AG09309 (cell line): ENCODE data around the gene SS18L1.

Source experiments
- DNase-seq: peaks from one replicate; pipeline ENCODE4 v3.0.0-alpha.2; 2010; ENCODE audit warnings: low read depth
- H3K4me3 ChIP-seq: 2 replicates; pipeline ENCODE4 v1.5.1; 2011; ENCODE audit warnings: mild to moderate bottlenecking, low read depth, low read length, moderate library complexity; ENCODE audit not compliant: control insufficient read depth
- CTCF ChIP-seq: IDR thresholded peaks from 2 replicates; pipeline ENCODE4 v1.5.1; 2011; ENCODE audit warnings: mild to moderate bottlenecking, low read depth, low read length, inconsistent platforms; ENCODE audit not compliant: insufficient read depth, control insufficient read depth; ENCODE audit errors: missing control alignments

SS18L1 gene

GRCh38 chr20:62156254-62156556 lies 12.6 kb downstream of the SS18L1 start:
- H3K4me3 ChIP-seq = no peak overlapping the region
- DNase-seq = no peak
- no peak for TF ChIP-seq CTCF

GRCh38 chr20:62156592-62157386 lies 13.2 kb downstream of the SS18L1 start:
- no peak for DNase-seq
- peak; percentile 76 for TF ChIP-seq CTCF
- H3K4me3 ChIP-seq = no peak overlapping the region

- DNase-seq = no peak
- no peak for TF ChIP-seq CTCF
- H3K4me3 ChIP-seq = no peak overlapping the region
These were observed 14.0 kb downstream of the SS18L1 start for GRCh38 chr20:62157387-62158087.

GRCh38 chr20:62158088-62158400 lies 14.5 kb downstream of the SS18L1 start:
- H3K4me3 ChIP-seq = no peak overlapping the region
- TF ChIP-seq CTCF = no peak
- no peak for DNase-seq

GRCh38 chr20:62158541-62158940 lies 15.0 kb downstream of the SS18L1 start:
- DNase-seq = no peak
- no peak overlapping the region for H3K4me3 ChIP-seq
- TF ChIP-seq CTCF = no peak

- no peak overlapping the region for H3K4me3 ChIP-seq
- no peak for DNase-seq
- no peak for TF ChIP-seq CTCF
These were observed 15.5 kb downstream of the SS18L1 start for GRCh38 chr20:62159052-62159451.
